Testis (tissue), 2 donors: ENCODE measurements around the gene OTOGL.
"Not testable (repeated sequence)": the region's sequence is repeated elsewhere in the genome, so short reads cannot be mapped to it uniquely, and the experiment has no call there.

Experiments used
- CTCF ChIP-seq, 3 experiments: fragments of 450-650 bp in 2 of 3; fragments of 200-600 bp in 1 of 3; sonication (generic) in 1 of 3; IDR thresholded peaks; one replicate each; pipeline ENCODE4 v1.5.1; 2016 to 2019; ENCODE audit warnings: antibody characterized with exemption in 3 of 3, mild to moderate bottlenecking in 2 of 3, moderate library complexity in 1 of 3
- POLR2A ChIP-seq: fragments of 450-650 bp; IDR thresholded peaks from one replicate; pipeline ENCODE4 v1.6.1; 2017; ENCODE audit warnings: antibody characterized with exemption, mild to moderate bottlenecking, moderate library complexity

GRCh38 chr12:80227904-80228303 lies 128.6 kb downstream of the OTOGL start:
- TF ChIP-seq CTCF (IDR thresholded peaks at IDR 0.05); POLR2A: not testable (repeated sequence)
